Measurements from ENCODE around the gene LRCOL1.

The LRCOL1 gene

DNA sequence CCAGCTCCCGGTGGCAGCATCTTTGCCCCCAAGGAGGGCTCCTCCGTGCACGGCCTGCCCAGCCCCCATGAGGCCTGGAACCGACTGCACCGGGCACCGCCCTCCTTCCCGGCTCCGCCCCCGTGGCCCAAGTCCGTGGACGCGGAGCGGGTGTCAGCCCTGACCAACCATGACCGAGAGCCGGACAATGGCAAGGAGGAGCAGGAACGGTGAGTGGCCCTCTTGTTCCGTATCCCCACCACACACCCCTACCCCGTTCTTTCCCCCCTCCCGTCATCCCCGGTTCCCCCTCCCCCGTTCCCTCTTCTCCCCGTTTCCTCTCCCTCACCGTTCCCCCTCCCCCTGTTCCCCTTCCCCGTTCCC is 28.3 kb downstream of the LRCOL1 start:
- DNase-seq (ENCODE audit: low read depth) = no peak

DNA sequence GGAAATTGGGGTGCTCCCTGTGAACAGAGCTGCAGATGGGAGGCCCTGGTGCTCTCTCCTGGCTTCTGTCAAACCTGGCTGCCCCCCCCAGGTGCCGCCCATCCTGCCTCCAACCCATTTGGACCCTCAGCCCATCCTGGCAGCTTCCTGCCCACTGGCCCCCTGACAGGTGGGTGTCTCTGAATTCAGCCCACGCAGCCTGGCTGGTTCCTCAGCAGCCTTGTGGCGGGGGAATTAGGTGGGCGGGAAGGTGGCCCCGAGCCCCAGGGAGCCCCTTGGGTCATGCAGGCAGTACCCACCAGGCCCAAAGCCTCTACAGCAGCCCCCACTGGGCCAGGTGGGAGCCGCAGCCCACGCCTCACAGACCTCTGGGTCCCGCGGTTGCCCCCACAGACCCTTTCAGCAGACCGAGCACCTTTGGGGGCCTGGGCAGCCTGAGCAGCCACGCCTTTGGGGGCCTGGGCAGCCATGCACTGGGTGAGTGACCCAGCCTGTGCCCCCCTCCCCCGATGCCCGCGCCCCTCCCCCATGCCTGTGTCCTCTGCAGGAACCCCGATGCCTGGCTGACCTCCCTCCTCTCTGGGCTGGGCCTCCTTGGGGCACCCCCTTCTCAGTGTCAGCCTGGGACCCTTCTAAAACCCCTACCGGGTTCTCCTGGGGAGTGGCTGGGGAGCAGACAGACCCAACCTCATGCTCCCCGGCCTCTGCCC is 28.9 kb downstream of the LRCOL1 start:
- no peak for DNase-seq (ENCODE audit: low read depth)

DNA sequence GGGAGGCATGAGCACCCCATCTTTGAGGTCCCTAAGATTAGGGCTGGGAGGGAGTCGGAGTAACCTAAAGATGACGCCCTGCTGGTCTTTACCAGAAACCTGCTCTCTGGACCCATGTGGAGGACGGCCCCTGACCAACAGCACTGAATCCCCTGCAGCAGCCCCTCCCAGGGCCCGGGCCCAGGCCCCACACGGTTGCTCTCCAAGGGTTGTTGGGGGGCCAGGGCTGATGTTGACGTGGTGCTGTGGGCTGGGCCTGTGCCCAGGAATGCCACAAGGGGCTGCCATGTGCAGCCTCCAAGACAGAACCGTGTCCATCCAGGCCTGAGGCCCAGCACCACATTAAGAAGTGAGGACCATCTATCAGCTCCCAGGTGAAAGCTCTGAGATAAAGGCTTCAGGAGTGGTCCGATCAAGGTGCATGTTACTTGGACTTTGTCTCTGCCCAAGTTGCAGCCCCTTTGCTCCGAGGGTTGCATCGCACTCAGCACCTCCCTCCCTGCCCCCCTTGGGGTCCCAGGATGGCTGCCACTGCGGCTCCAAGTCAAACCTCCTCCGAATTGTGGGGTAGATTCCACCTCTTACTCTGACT is 29.6 kb downstream of the LRCOL1 start:
- DNase-seq (ENCODE audit: low read depth) = no peak

DNA sequence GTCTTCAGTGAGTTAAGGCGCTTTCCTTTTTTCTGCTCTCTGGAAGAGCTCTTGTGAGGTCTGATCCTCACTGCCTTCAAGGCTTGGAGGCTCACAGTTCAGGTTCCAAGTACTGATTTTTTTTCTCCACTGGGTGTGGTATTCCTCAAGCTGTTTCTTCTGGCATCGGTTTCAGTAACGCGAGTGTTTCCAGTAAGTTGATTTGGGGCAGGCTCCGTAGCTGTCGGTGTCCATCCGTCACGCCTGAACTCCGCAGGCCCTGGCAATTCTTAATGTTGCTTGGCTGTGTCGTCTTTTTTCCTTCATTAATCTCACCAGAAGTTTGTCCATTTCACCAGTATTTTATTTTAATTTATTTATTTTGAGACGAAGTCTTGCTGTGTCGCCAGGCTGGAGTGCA is 30.6 kb downstream of the LRCOL1 start:
- no peak for DNase-seq (ENCODE audit: low read depth)

DNA sequence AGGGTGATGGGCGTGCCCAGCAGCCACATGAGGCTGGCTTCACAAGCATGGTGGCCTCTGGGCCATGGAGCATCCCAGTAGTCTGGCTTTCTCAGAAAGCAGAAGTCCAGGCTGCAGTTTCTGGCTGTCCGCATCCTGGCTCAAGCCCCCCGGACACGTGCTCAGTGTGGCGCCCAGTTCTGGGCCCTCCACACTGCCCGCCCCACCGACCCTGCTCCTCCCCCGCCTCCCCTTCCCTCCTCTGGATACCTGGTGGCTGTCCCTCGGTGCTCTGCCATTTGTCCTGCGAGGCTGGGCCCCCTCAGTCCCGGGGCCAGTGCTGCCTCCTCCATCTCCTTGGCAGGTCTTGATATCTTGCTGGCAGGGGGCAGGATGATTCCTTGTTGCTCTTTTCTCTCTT is 31.6 kb downstream of the LRCOL1 start:
- DNase-seq (ENCODE audit: low read depth) = no peak

DNA sequence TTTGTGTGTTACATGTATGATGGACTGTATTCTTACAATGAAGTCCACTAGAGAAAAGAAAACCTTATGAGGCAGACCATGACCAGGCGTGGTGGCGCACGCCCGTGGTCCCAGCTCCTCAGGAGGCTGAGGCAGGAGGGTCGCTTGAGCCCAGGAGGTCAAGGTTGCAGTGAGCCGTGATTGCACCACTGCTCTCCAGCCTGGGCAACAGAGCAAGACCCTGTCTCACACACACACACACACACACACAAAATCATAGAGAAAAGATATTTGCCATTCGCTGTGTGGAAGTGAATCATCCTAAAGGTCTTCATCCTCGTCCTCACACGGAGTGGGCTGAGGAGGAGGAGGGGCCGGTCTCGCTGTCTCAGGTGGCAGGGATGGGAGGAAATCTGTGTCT is 32.3 kb downstream of the LRCOL1 start:
- DNase-seq (ENCODE audit: low read depth) = no peak

DNA sequence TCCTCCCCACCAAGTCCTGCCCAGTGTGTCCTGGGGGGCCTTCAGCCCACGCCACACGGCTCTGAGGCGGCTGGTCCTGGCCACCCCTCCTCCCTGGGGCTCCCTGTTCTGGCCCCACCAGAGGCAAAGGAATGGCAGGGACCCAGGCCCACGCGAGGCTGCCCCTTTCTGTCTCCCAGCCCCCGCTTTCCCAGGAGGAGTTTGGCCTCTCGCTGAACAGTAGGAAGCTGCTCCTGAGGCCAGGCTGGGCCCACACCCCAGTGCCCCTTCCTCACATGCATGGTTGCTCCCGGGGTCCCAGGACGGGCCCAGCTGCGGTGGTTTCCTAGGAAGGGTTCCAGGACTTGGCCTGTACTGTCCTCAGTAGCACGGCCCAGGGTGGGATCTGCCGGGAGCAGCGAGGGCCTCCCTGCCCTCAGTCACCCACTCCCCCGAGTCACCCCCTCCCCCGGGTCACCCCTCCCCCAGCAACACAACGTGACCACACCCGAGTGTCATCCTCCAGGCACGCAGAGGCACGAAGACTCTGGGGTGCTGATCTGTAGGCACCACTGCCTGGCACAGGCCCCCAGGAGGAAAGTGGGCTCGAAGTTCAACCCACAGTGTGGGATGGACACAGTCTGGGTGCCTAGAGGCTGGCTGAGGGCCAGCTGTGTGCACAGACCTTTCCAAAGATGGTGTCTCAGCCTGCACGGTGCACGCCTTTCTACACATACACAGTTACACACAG is 33.0 kb downstream of the LRCOL1 start:
- DNase-seq (ENCODE audit: low read depth) = no peak

DNA sequence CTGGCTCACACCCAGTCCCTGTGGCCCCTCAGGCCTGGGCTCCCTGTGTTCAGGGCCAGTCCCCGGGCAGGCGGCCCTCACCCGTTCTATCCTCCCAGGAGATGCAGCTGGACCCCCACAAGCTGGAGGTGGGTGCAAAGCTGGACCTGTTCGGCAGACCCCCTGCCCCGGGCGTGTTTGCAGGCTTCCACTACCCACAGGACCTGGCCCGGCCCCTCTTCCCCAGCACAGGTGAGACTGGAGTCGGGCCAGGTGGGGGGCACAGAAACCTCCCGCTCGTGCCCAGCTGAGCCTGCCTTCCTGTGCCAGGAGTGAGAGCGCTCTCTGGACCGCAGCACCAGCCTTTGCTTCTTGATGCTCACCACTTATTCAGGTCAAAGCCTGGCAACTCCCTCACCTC is 33.7 kb downstream of the LRCOL1 start:
- no peak for DNase-seq (ENCODE audit: low read depth)

DNA sequence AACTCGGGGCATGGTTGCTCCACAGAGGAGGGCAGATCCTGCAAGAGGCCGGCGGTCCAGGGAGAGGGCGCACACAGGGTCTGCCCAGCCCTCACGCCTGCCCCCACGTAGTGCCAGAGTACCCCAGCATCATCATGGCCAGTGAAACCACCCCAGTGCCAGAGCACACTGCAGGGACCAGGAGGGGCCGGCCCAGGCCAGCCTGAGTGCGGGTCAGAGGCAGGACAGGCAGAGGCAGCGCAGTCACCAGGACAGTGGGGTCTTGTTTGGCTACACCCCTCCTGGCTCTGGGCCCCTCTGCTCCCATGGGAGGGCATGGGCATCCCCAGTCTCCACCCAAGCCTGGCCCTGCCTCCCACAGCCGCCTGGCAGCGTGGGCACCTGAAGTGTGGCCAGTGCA is 34.7 kb downstream of the LRCOL1 start:
- DNase-seq (ENCODE audit: low read depth) = no peak

DNA sequence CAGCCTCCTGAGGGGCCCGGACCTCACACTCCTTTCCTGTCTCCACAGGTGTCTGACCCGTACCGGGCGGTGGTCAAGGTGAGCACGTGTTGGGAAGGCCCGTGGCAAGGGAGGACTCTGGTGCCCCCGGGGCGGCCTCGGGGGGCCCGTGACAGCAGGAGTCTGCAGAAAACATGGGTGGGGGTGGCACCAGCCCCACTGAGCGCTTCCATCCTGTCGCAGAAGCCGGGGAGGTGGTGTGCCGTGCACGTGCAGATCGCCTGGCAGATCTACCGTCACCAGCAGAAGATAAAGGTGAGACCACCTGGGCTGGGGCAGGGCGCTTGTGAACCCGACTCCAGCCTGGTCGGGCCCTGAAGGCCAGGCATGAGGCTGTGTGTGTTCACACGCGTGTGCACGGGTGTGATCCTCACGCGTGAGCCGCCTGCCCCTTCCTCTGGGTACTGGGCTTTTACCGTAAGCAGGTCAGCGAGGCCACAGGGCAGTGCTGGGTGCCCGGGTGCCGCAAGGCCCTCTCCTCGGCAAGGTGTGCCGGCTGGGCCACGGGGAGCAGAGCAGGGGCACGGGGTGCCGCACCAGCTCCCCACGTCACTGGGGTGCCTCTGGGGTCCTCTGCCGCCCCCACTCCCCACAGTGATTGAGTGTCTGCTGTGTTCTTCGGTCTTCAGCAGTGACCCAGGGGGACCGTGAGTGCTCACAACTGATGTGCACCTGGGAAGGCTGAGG is 35.9 kb downstream of the LRCOL1 start:
- no peak for DNase-seq (ENCODE audit: low read depth)

DNA sequence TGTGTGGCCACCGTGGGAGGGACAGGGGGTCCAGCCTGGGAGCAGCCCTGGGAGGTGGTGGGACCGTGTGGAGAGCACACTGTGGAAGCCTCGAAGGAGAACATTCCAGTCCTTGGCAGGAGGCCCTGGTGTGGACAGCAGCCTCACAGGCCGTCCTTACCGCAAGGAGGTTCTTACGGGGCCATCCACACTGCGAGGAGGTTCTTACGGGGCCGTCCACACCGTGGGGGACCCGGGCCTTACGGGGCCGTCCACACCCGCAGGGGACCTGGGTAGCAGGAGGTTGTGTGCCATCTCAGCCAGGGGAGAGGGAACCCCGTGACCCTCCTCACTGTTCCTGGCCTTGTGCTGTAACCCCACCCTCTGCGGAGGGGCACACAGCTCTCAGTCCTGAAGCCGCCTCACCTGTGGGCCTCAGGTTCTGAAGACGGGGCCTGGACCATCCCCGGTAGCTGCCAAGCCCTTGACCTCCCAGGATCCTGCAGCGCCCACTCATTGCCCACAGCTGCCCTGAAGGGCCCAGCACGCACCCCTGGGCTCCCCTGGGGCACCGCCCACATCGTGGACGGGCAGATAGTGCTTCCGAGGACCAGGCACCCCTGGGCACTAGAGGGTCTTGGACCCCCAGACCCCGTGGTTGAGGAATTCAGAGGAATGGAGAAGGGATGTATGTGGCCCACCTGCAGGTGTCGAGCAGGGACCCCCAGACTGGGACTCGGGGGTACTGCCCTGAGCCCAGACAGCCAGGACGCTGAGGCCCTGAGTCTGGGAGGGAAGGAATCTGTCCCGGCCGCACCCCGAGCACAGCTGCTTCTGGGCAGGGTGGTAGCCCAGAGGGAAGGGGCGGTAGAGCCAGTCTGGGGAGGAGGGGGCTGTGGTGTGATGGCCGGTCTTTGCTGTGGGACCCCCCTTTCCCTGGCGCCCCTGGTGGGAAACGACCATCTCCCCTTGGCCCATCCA is 37.3 kb downstream of the LRCOL1 start:
- DNase-seq (ENCODE audit: low read depth) = no peak

DNA sequence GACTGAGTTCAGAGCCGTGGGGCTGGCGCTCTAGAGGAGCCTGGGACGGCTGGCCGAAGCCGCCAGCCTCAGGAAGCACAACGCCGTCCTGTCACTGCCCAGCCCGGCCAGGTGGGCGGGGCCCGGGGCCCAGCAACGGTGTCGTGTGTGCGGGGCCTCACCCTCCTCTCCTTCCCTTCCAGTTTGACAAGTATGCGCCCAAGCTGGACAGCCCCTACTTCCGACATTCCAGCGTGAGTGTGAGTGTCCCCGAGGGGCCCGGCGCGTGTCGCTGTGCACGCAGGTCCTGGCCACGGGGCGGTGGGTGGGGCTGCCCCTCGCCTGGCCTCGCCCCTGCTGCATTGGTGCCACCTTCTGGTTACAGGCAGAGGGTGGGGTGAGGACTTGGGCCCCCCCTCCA is 38.3 kb downstream of the LRCOL1 start:
- DNase-seq (ENCODE audit: low read depth) = no peak

DNA sequence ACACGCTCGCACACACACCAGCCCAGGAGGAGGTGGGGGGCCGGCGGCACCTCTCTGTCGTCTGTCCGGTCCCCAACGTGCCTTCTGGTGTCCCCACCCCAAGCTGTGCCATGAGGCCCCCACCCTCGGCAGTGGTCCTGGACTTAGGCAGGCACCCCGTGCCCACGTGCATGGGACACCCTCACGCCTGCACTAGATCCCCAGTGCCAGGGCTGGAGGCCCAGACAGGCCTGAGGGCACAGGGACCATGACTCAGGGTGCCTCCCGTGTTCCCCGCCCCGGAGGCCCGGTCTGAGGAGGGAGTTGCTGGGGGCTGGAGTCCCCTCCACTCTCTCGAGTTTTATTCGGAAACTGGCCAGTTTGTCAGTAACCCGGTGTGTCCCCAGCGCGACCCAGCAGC is 38.8 kb downstream of the LRCOL1 start:
- DNase-seq (ENCODE audit: low read depth) = no peak

DNA sequence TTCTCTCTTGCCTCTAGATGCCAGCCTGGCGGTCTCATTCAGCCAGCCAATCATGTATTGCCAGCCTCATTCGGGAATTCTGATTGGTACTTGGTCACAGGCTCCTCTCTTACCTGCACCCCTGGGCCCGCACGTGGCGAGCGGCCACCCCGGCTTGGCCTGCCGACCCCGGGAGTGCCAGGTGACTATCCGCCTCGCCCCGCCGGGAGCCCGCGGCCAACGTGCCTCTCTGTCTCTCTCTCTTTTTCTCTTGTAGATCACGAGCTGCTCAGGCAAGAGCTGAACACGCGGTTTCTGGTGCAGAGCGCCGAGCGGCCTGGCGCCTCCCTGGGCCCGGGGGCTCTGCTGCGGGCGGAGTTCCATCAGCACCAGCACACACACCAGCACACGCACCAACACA is 39.3 kb downstream of the LRCOL1 start:
- DNase-seq (ENCODE audit: low read depth) = no peak

DNA sequence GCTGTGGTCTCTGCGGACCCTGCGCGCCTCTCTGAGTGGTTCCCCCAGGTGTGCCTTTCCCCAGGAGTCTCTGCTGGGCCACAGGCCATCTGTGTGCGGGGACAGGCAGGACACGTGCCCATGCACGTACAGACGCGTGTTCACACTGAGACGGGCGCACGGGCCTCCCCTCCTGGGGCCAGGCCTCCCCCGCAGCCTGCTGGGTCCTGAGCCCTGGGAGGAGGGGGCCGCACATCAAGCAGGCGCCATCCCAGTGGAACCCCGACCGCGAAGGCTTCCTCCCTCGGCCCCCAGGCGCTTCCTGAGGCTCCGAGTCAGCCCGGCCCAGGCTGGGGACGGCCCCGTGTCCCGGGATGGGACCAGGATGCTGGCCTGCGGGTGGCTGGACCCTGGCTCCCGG is 39.7 kb downstream of the LRCOL1 start:
- no peak for DNase-seq (ENCODE audit: low read depth)

DNA sequence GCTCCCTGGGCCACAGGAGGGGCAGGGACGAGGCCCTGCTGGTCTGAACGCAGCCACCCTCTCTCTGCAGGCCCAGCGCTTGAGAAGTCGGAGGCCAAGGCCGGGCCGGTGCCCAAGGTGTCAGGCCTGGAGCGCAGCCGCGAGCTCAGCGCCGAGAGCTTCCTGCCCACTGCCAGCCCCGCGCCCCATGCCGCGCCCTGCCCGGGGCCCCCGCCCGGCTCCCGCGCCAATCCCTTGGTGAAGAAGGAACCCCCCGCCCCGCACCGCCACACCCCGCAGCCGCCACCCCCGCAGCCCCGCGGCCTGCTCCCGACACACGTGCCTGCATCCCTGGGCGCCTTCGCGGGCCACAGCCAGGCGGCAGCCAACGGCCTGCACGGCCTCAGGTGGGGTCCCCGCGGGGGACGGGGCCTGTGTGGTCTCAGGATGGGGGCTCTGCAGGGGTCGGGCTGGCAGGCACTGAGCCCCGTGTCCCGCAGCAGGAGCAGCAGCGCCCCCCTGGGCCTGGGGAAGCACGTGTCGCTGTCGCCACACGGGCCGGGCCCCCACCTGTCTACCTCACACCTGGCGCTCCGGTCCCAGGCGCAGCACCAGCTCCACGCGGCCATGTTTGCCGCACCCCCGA is 40.4 kb downstream of the LRCOL1 start:
- DNase-seq (ENCODE audit: low read depth) = no peak

DNA sequence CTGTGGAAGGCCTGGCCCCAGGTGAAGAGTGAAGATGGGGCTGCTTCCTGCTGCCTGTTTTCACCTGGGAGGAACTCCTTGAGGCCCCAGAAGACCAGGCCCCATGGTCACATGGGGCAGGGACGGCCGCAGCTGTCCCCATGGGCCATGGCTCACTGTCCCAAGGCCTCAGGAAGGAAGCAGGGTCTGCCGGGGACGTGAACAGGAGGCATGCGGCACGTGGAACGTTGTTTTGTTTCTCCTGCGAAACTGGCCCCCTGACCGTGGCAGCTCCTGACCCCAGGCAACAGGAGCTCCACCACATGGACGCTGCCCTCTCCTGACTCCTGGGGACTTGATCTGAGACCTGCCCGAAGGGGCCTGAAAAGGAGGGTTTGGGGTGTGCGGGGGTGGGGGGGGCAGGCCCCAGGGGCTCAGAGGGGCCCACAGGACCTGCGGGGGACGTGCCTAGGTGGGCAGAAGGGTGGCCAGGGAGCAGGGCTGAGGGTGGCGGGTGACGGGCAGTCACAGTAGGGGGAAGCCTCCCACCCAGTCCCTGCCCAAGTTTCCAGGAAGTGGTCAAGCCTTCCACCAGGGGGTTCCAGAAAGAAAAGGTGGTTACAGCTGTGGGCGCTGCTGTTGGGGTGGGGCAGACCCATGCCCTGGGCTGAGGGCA is 41.4 kb downstream of the LRCOL1 start:
- no peak for DNase-seq (ENCODE audit: low read depth)

DNA sequence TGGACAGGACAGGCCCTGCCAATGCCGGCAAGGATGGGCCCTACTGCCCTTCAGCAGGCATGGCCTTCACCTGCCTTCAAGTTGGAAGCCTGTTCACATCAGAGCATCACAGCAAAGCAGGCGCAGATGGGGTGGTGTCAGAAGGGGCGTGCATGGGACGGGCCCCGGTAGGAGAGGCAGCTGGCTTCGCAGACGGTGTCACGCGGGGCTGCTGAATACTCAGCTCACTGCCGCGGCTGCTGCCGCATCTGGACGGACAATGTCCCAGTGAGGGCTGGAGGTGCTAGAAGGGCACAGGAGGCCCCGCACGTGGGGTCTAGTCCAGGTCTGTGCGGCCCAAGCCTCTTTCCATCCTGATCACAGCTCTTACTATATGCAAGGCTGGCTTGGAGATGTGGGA is 42.1 kb downstream of the LRCOL1 start:
- no peak for DNase-seq (ENCODE audit: low read depth)

DNA sequence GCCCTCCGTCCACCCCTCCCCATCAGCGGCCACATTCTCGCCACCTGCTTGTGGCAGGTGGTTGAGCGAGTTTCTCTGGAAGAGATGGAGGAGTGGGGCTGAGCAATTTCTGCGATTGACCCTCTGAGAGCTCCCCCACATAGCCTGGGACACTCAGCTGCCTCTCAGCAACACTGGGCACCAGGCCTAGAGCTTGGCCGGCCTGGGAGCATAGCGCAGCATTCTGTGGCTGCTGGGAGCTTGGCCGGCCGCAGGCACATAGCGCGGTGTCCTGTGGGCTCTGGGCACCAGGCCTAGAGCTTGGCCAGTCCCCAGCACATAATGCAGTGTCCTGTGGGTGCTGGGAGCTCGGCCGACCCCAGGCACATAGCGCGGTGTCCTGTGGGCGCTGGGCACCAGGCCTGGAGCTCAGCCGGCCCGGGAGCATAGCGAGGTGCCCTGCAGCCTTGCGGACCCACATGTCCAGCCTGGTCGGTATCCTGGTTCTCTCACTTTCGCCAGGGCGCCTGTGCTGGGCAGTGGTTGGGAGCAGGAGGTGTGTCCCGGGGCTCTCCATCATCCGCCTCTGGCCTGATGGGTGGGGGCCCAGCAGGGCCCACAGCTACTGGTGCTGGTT is 43.8 kb downstream of the LRCOL1 start:
- no peak for DNase-seq (ENCODE audit: low read depth)

DNA sequence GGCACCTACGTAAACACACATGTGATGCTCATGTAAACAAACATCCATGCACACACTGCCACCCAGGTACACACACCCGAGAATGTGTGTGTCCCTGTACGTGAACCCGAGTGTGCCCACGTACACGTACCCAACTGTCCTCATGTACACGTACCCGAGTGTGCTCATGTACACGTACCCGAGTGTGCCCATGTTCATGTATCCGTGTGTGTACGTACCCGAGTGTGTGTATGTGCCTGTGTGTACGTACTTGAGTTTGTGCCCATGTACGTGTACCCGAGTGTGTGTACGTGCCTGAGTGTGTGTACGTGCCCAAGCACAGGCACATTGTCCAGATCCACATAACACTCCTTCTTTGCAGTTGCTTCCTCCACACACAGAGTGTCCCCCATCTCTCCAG is 45.0 kb downstream of the LRCOL1 start:
- DNase-seq (ENCODE audit: low read depth) = no peak
